Measurements from ENCODE around the gene AMELX. TPM values are rescaled to one million over a fixed set of nuclear protein-coding genes. Genes with fewer than 3 reads are reported as not detected.
A peak's percentile ranks its signal among the peaks of the same experiment; 100 is the strongest.

Gene AMELX
- not detected for total RNA-seq

GRCh38 chrX:11293113-11293512 is at the start of gene AMELX:
AMELX (plus strand) TSS chrX:11293413; CDS start chrX:11294789, 1,376 bp downstream.
- no peak for DNase-seq
- Histone ChIP-seq H3K27me3 (no peaks in the 10 kb centered on the region), H3K36me3 (no peaks in the 10 kb centered on the region), H3K27ac (no peak within 1 kb of the TSS), H3K4me3 (no peak within 1 kb of the TSS), H3K4me1 (no peaks in the 10 kb centered on the region), H3K9me3 (no peaks in the 10 kb centered on the region)
- no peak for TF ChIP-seq POLR2A (IDR thresholded peaks at IDR 0.05)
- TF ChIP-seq CTCF (IDR thresholded peaks at IDR 0.05), result no peak
- WGBS, 2 donors, result 53 to 95% methylated on average over 2 of the region's 2 CpGs
- intact Hi-C loops (cut with DNase I), result no loop called here

- no peaks in the 10 kb centered on the region for H3K36me3 ChIP-seq
- H3K27me3 ChIP-seq, result no peaks in the 10 kb centered on the region
- DNase-seq, result no peak
- peaks cover 5 to 58% (median 7%) of the 10 kb centered on the region in 3 donors for H3K4me1 ChIP-seq
- peak overlapping the region in 3 of 4 donors; percentile 57 to 78 (median 62) for H3K27ac ChIP-seq
- no peaks in the 10 kb centered on the region for H3K9me3 ChIP-seq
- H3K4me3 ChIP-seq, result no peak overlapping the region
- intact Hi-C loops (cut with DNase I), result no loop called here
- WGBS, 2 donors, result 0 to 25% methylated on average over 2 of the region's 2 CpGs
- TF ChIP-seq CTCF (IDR thresholded peaks at IDR 0.05), result no peak
- TF ChIP-seq POLR2A (IDR thresholded peaks at IDR 0.05), result no peak
Measured at GRCh38 chrX:11244636-11245035, 48.6 kb upstream of the AMELX start.

GRCh38 chrX:11254417-11255109 is 38.6 kb upstream of the AMELX start:
- intact Hi-C loops (cut with DNase I), result no loop called here
- TF ChIP-seq POLR2A (IDR thresholded peaks at IDR 0.05) (no peak), CTCF (IDR thresholded peaks at IDR 0.05) (no peak)
- H3K36me3 ChIP-seq, result no peaks in the 10 kb centered on the region
- H3K4me1 ChIP-seq, result no peaks in the 10 kb centered on the region
- H3K4me3 ChIP-seq, result no peak overlapping the region
- DNase-seq, result no peak
- H3K27ac ChIP-seq, result no peak overlapping the region
- no peaks in the 10 kb centered on the region for H3K9me3 ChIP-seq
- WGBS, 2 donors, result 70% methylated on average over 3 of the region's 5 CpGs; no CpG with 5 or more reads in 1 of the 2 donors
- no peaks in the 10 kb centered on the region for H3K27me3 ChIP-seq

GRCh38 chrX:11257290-11257689 is 35.9 kb upstream of the AMELX start:
- H3K9me3 ChIP-seq, result no peaks in the 10 kb centered on the region
- H3K27me3 ChIP-seq, result no peaks in the 10 kb centered on the region
- WGBS, 2 donors, result 77 to 100% methylated on average over 2 of the region's 2 CpGs
- intact Hi-C loops (cut with DNase I), result no loop called here
- H3K36me3 ChIP-seq, result no peaks in the 10 kb centered on the region
- H3K27ac ChIP-seq, result no peak overlapping the region
- DNase-seq, result no peak
- H3K4me3 ChIP-seq, result no peak overlapping the region
- TF ChIP-seq POLR2A (IDR thresholded peaks at IDR 0.05), result no peak
- TF ChIP-seq CTCF (IDR thresholded peaks at IDR 0.05), result no peak
- H3K4me1 ChIP-seq, result no peaks in the 10 kb centered on the region

- 54 to 75% methylated on average over 2 of the region's 2 CpGs for WGBS, 2 donors
- DNase-seq, result no peak
- no peaks in the 10 kb centered on the region for H3K4me1 ChIP-seq
- TF ChIP-seq POLR2A (IDR thresholded peaks at IDR 0.05) (no peak), CTCF (IDR thresholded peaks at IDR 0.05) (no peak)
- no peak overlapping the region for H3K27ac ChIP-seq
- no peaks in the 10 kb centered on the region for H3K9me3 ChIP-seq
- no peaks in the 10 kb centered on the region for H3K27me3 ChIP-seq
- H3K36me3 ChIP-seq, result no peaks in the 10 kb centered on the region
- intact Hi-C loops (cut with DNase I), result no loop called here
- no peak overlapping the region for H3K4me3 ChIP-seq
Measured at GRCh38 chrX:11257711-11258110, 35.5 kb upstream of the AMELX start.
